Nephron (organoid): ENCODE data around the gene PRRT1.
"Not testable (repeated sequence)": the region's sequence is repeated elsewhere in the genome, so short reads cannot be mapped to it uniquely, and the experiment has no call there.

Source experiments
- H3K27ac Mint-ChIP-seq, 3 experiments: 2 replicates each; pipeline ENCODE4 v1.8.0; 2020; ENCODE audit warnings: mixed read lengths in 3 of 3, mild to moderate bottlenecking in 2 of 3, moderate library complexity in 1 of 3
- H3K27me3 Mint-ChIP-seq: 2 replicates; pipeline ENCODE4 v1.8.0; 2021; ENCODE audit warnings: low read depth, mild to moderate bottlenecking, moderate library complexity, mixed read lengths
- H3K36me3 Mint-ChIP-seq: 2 replicates; pipeline ENCODE4 v1.8.0; 2020; ENCODE audit warnings: low read depth, mixed read lengths
- H3K4me1 Mint-ChIP-seq: 2 replicates; pipeline ENCODE4 v1.8.0; 2020; ENCODE audit warnings: mixed read lengths
- H3K4me3 Mint-ChIP-seq, 3 experiments: 2 replicates each; pipeline ENCODE4 v1.8.0; 2020; ENCODE audit warnings: mild to moderate bottlenecking in 3 of 3, mixed read lengths in 3 of 3, moderate library complexity in 2 of 3
- H3K9me3 Mint-ChIP-seq: 2 replicates; pipeline ENCODE4 v1.8.0; 2020; ENCODE audit warnings: mixed read lengths
- TF ChIP-seq, protein P1 (sequence below), 3 experiments: fragments of 200-600 bp; sonication (generic); IDR thresholded peaks; one replicate each; pipeline ENCODE4 v1.5.0; 2021; ENCODE audit warnings: antibody characterized with exemption in 3 of 3; ENCODE audit not compliant: unreplicated experiment in 3 of 3

Gene PRRT1

DNA sequence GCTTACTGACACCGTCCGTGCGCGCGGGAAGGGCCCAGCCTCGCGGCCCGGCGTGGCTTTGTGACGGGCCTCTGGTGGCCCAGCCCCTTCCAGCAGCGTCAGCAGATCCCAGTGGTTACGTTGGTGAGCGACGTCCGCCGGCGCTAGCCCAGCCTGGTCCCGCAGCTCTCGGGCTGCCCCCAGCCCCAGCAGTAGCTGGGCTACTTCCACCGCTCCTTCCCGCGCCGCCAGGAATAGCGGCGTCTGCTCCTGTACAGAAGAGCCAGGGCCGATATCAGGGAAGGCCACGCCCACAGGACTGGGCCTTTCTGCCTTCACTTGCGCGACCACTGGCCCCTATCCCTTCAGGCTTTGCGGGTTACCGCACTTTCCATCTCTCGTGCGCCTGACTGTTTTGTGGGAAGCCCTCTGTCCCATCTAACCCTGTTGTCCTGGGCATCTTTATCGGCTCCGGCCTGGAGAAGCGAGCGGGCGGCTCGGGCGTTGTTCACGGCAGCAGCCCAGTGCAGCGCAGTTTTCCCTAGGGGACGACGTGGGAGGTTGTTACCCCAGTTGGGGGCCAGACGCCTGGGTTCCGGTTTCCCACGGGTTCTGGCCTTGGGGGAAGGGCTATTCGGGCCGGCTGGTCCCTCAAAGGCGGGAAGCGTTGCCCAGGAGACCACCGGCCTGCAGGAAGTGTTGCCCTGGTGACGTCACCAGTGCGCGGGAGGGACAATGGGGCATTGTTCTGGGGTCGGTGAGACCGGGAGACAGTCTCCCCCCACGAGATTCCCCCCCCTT lies 44.4 kb upstream of the PRRT1 start:
- Mint-ChIP-seq H3K4me3 (peak overlapping the region; percentile 97 to 99 (median 98)), H3K36me3 (no peaks in the 10 kb centered on the region), H3K27ac (peak overlapping the region; percentile 99 to 100 (median 100)), H3K4me1 (peaks cover 43% of the 10 kb centered on the region), H3K9me3 (no peaks in the 10 kb centered on the region), H3K27me3 (no peaks in the 10 kb centered on the region)
- TF ChIP-seq, protein P1, sequence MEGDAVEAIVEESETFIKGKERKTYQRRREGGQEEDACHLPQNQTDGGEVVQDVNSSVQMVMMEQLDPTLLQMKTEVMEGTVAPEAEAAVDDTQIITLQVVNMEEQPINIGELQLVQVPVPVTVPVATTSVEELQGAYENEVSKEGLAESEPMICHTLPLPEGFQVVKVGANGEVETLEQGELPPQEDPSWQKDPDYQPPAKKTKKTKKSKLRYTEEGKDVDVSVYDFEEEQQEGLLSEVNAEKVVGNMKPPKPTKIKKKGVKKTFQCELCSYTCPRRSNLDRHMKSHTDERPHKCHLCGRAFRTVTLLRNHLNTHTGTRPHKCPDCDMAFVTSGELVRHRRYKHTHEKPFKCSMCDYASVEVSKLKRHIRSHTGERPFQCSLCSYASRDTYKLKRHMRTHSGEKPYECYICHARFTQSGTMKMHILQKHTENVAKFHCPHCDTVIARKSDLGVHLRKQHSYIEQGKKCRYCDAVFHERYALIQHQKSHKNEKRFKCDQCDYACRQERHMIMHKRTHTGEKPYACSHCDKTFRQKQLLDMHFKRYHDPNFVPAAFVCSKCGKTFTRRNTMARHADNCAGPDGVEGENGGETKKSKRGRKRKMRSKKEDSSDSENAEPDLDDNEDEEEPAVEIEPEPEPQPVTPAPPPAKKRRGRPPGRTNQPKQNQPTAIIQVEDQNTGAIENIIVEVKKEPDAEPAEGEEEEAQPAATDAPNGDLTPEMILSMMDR (IDR thresholded peaks at IDR 0.05; ENCODE audit: unreplicated experiment in 3 of 3) = no peak

DNA sequence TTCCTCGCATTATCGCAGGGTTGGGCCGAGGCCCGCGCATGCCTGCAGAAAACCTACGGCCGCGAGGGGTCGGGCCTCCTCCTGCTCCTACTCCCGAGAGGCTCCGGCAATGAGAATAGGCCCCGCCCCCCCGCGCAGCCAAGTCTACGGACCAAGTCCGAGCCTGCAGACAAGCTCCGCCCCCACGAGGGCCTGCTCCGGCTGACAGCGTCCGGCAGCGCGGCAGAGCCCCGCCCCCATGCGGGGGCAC lies 43.8 kb upstream of the PRRT1 start:
- peak overlapping the region; percentile 99 to 100 (median 100) for H3K27ac Mint-ChIP-seq
- H3K4me3 Mint-ChIP-seq = peak overlapping the region; percentile 97 to 99 (median 98)
- H3K27me3 Mint-ChIP-seq = no peaks in the 10 kb centered on the region

GRCh38 chr6:32194825-32195651 lies 43.3 kb upstream of the PRRT1 start:
- Mint-ChIP-seq H3K9me3 (no peaks in the 10 kb centered on the region), H3K4me3 (peak overlapping the region; percentile 97 to 99 (median 98)), H3K4me1 (peaks cover 46% of the 10 kb centered on the region), H3K36me3 (no peaks in the 10 kb centered on the region), H3K27me3 (no peaks in the 10 kb centered on the region), H3K27ac (peak overlapping the region; percentile 99 to 100 (median 100))
- TF ChIP-seq, protein P1 (IDR thresholded peaks at IDR 0.05; ENCODE audit: unreplicated experiment in 3 of 3) = peak in 2 of 3 experiments; percentile 12 to 67

More for the DNA sequence above, 43.8 kb upstream of the PRRT1 start:
- H3K9me3 Mint-ChIP-seq = no peaks in the 10 kb centered on the region
- peaks cover 46% of the 10 kb centered on the region for H3K4me1 Mint-ChIP-seq
- TF ChIP-seq, protein P1 (IDR thresholded peaks at IDR 0.05; ENCODE audit: unreplicated experiment in 3 of 3) = peak; percentile 25 to 52 (median 41)
- no peaks in the 10 kb centered on the region for H3K36me3 Mint-ChIP-seq

GRCh38 chr6:32194388-32194787 lies 42.6 kb upstream of the PRRT1 start:
- Mint-ChIP-seq H3K9me3 (no peaks in the 10 kb centered on the region), H3K36me3 (no peaks in the 10 kb centered on the region), H3K27ac (peak overlapping the region; percentile 99 to 100 (median 100)), H3K4me1 (peaks cover 46% of the 10 kb centered on the region), H3K27me3 (no peaks in the 10 kb centered on the region), H3K4me3 (peak overlapping the region; percentile 97 to 99 (median 98))
- TF ChIP-seq, protein P1 (IDR thresholded peaks at IDR 0.05; ENCODE audit: unreplicated experiment in 3 of 3) = no peak

DNA sequence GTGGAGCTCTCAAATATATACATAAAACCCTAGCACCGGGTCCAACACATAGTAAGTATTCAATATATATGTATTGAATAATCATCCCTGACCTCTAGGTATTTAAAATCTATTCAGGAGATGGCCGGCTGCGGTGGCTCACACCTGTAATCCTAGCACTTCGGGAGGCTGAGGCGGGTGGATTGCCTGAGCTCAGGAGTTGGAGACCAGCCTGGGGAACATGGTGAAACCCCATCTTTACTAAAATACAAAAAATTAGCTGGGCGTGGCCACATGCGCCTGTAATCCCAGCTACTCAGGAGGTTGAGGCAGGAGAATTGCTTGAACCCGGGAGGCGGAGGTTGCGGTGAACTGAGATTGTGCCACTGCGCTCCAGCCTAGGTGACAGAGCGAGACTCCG lies 41.4 kb upstream of the PRRT1 start:
- peak overlapping the region; percentile 49 to 66 (median 57) for H3K4me3 Mint-ChIP-seq
- H3K4me1 Mint-ChIP-seq = peaks cover 57% of the 10 kb centered on the region
- not testable (repeated sequence) for H3K9me3 Mint-ChIP-seq, H3K27me3 Mint-ChIP-seq, H3K36me3 Mint-ChIP-seq
- peak overlapping the region; percentile 99 to 100 (median 100) for H3K27ac Mint-ChIP-seq

DNA sequence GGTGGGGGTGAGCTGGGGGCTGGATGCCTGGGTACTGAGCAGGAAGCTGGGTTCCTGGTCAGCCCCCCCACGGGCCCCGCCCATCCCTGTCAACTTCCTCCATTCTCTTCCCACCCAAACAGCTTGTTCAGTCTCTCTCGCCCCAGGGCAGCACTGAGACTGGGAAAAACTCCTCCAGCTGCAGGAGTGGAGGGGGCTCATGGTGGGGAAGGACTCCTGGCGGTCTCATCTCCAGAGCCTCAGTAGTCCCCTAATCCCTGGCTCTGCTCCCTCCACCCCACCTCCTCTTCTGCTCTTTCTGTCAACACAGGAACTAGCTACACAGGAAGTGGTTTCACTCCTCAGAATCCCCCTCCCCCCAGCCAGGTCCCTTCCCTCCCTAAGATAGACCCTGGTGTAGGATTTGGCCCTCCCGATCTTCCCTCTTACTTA lies 40.9 kb upstream of the PRRT1 start, which contains the start of gene GPSM3:
Gene GPSM3 (minus strand): TSS at position 36 of the 432 bp plus-strand sequence. CDS start 130 bp downstream, outside the sequence.
- Mint-ChIP-seq H3K36me3 (peaks cover 2% of the 10 kb centered on the region), H3K4me3 (peak within 1 kb of the TSS; percentile 67 to 75 (median 73)), H3K9me3 (no peaks in the 10 kb centered on the region), H3K27ac (peak within 1 kb of the TSS; percentile 99 to 100 (median 100)), H3K4me1 (peaks cover 60% of the 10 kb centered on the region), H3K27me3 (no peaks in the 10 kb centered on the region)
- TF ChIP-seq, protein P1 (IDR thresholded peaks at IDR 0.05; ENCODE audit: unreplicated experiment in 3 of 3) = no peak
